SK-N-SH (cell line): ENCODE data around the gene RGL1.
A peak's percentile ranks its signal among the peaks of the same experiment; 100 is the strongest.

ENCODE experiments used
- CTCF ChIP-seq: fragments of 200-600 bp; sonication (generic); IDR thresholded peaks from 2 replicates; pipeline ENCODE4 v1.6.1; 2017; ENCODE audit warnings: antibody characterized with exemption, mild to moderate bottlenecking, moderate library complexity
- FOXM1 ChIP-seq: IDR thresholded peaks from 2 replicates; pipeline ENCODE4 v1.4.0; 2012; ENCODE audit warnings: low read depth, mild to moderate bottlenecking
- RCOR1 ChIP-seq: fragments of 150-350 bp; IDR thresholded peaks from 2 replicates; pipeline ENCODE4 v1.6.1; 2017; ENCODE audit warnings: antibody characterized with exemption, low read length
- SMC3 ChIP-seq: IDR thresholded peaks from 2 replicates; pipeline ENCODE4 v1.6.1; 2012; ENCODE audit warnings: low read depth, low read length, improper control_type of control experiment
- TAF1 ChIP-seq: IDR thresholded peaks from 2 replicates; pipeline ENCODE4 v1.6.1; 2012; ENCODE audit warnings: low read depth, mild to moderate bottlenecking, low read length, moderate library complexity, borderline replicate concordance

- no peak; the same call in 1 of the 2 replicates for TF ChIP-seq SMC3
- peak; percentile 19; the same call in 1 of the 2 replicates for TF ChIP-seq TAF1
- no peak for TF ChIP-seq FOXM1
- no peak for TF ChIP-seq CTCF
- TF ChIP-seq RCOR1, result no peak
Observed at GRCh38 chr1:183804916-183805841, at the start of gene RGL1.
